ENCODE results near the gene ANKRD52.

DNA sequence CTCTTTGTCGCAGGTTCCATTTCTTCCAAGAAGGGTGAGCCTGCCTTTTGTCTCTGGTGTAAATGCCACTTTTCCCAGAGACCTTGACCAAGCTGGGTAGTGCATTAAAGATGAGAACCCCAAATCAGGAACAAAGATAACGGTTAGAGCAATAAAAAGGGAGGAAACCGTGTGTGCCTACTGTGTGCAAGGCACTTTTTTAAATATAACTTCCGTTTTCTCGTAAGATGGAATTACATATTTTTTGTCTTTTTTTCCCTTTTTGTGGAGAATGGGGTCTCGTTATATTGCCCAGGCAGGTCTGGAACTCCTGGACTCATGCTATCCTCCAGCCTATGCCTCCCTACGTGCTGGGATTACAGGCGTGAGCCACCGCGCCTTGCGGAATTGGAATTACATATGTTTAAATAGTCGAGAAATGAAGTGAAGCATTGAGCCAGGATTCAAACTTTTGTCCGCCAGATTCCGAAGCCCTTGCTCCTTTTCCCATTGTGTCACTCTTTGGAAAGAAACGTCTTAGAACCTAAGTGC is 34.5 kb downstream of the ANKRD52 start:
- TF ChIP-seq, protein P1, sequence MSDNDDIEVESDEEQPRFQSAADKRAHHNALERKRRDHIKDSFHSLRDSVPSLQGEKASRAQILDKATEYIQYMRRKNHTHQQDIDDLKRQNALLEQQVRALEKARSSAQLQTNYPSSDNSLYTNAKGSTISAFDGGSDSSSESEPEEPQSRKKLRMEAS (IDR thresholded peaks at IDR 0.05): no peak
- TF ChIP-seq JUN (IDR thresholded peaks at IDR 0.05) (no peak), FOSL2 (IDR thresholded peaks at IDR 0.05) (no peak), FOSL2 (CRISPR knock-in tag; IDR thresholded peaks at IDR 0.05) (no peak), CHD2 (IDR thresholded peaks at IDR 0.05; ENCODE audit: low read length, partially characterized antibody) (no peak), SMC3 (IDR thresholded peaks at IDR 0.05) (no peak), NFE2L2 (conservative IDR thresholded peaks at IDR 0.05; ENCODE audit: low read length) (no peak), SREBF2 (IDR thresholded peaks at IDR 0.05) (no peak), NPAS2 (CRISPR knock-in tag; IDR thresholded peaks at IDR 0.05; ENCODE audit: borderline replicate concordance) (no peak), POLR2A (IDR thresholded peaks at IDR 0.05; ENCODE audit: low read length) (no peak), ZSCAN20 (CRISPR knock-in tag; IDR thresholded peaks at IDR 0.05) (no peak), ESRRA (IDR thresholded peaks at IDR 0.05; ENCODE audit: borderline replicate concordance, low read length) (no peak), MAFK (IDR thresholded peaks at IDR 0.05; ENCODE audit: partially characterized antibody) (no peak)
- TF ChIP-seq, protein P2, sequence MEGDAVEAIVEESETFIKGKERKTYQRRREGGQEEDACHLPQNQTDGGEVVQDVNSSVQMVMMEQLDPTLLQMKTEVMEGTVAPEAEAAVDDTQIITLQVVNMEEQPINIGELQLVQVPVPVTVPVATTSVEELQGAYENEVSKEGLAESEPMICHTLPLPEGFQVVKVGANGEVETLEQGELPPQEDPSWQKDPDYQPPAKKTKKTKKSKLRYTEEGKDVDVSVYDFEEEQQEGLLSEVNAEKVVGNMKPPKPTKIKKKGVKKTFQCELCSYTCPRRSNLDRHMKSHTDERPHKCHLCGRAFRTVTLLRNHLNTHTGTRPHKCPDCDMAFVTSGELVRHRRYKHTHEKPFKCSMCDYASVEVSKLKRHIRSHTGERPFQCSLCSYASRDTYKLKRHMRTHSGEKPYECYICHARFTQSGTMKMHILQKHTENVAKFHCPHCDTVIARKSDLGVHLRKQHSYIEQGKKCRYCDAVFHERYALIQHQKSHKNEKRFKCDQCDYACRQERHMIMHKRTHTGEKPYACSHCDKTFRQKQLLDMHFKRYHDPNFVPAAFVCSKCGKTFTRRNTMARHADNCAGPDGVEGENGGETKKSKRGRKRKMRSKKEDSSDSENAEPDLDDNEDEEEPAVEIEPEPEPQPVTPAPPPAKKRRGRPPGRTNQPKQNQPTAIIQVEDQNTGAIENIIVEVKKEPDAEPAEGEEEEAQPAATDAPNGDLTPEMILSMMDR (IDR thresholded peaks at IDR 0.05): no peak

Data from A549 (cell line).